Activated T-helper 2 cell treated with anti-CD3 and anti-CD28 coated beads, Interferon-gamma antibody, Interleukin-2, Interleukin-4, amounts not matched to agents 10 μg/mL and 5 μg/mL and 100 μg/mL, durations not matched to agents 14 hours and 24 hours and 36 hours (primary cell): Measurements from ENCODE around the gene EFNA5. TPM values are rescaled to one million over a fixed set of nuclear protein-coding genes. Genes with fewer than 3 reads are reported as not detected.

Experiments used
- DNase-seq: peaks from one replicate; pipeline ENCODE4 v3.0.0; 2021; ENCODE audit warnings: low spot score
- H3K27ac Mint-ChIP-seq: one replicate; pipeline ENCODE4 v1.8.0; 2021; ENCODE audit warnings: mixed read lengths
- H3K27me3 Mint-ChIP-seq: one replicate; pipeline ENCODE4 v1.8.0; 2021; ENCODE audit warnings: low read depth, mixed read lengths
- H3K36me3 Mint-ChIP-seq: one replicate; pipeline ENCODE4 v1.8.0; 2021; ENCODE audit warnings: low read depth, mixed read lengths
- H3K4me1 Mint-ChIP-seq: one replicate; pipeline ENCODE4 v1.8.0; 2021; ENCODE audit warnings: low read depth, mixed read lengths
- H3K4me3 Mint-ChIP-seq: one replicate; pipeline ENCODE4 v1.8.0; 2021; ENCODE audit warnings: low read depth, mild to moderate bottlenecking, moderate library complexity, mixed read lengths
- H3K9me3 Mint-ChIP-seq: one replicate; pipeline ENCODE4 v1.8.0; 2021; ENCODE audit warnings: mixed read lengths
- intact Hi-C: fragments of 100-400 bp; cut with micrococcal nuclease; formaldehyde crosslinking; loops from one replicate; pipeline ENCODE4 v1.15.1; 2023
- total RNA-seq: library from RNA; stranded (reverse); gene quantifications from 2 replicates; pipeline ENCODE4 v1.2.3, GENCODE V29; 2022

Gene EFNA5
- total RNA-seq, 1 donor from 2014 or later = not detected

DNA sequence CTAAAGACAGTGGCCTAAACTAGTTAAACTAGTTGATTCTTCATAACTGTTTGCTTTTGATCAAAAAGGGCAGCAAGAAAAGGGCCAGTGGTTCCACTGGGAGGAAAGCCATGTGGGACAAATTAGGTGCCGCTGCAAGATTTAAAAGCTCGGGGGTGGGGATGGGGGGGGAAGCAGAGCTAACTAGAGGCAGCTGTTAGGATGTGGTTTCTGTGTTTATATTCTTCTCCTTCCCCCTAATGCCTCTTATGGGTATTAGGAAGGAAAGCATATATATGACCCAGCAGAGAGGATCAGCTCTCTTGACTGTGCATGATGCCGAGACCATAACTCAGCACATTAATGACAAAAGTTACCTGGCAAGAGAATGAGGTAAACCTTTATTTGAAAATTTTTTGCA is 65.7 kb downstream of the EFNA5 start:
- no peaks in the 10 kb centered on the region for H3K36me3 Mint-ChIP-seq
- H3K9me3 Mint-ChIP-seq = no peaks in the 10 kb centered on the region

DNA sequence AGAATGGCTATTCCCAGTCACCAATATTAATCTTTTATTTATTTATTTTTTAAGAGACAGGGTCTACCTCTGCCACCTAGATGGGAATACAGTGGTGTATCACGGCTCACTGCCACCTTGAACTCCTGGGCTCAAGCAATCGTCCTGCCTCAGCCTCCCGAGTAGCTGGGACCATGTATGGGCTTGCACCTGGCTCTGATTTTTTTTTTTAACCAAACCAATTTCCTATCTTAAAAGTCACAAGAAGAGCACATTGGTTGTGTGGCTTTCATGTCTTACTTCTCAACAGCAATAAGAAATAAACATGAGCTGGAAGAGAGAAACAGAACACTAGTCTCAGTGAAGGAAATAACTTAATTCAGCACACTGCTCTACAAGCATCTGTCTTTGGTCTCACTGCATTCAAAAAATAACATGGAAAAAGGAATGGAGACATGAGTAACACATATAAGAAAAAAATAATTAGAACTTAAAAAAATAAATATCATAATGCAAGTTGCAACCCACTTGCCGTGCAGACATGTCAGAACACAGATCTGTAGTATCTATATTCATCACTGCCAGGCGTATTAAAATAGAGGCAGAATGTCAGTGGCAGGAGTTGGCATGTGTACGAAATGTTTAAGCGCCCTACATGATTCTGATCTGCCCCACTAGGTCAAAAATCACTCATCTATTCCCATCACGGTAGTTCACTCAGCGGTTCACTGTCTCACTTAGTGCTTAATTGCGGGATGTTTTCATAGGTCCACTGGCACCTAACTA is 66.4 kb downstream of the EFNA5 start:
- Mint-ChIP-seq H3K27me3 (peaks cover 23% of the 10 kb centered on the region), H3K9me3 (no peaks in the 10 kb centered on the region), H3K4me3 (no peak overlapping the region), H3K4me1 (no peaks in the 10 kb centered on the region), H3K27ac (no peak overlapping the region), H3K36me3 (no peaks in the 10 kb centered on the region)
- DNase-seq = no peak
- intact Hi-C loops = no loop called here

More for the DNA sequence above, 65.7 kb downstream of the EFNA5 start:
- Mint-ChIP-seq H3K4me3 (no peak overlapping the region), H3K4me1 (no peaks in the 10 kb centered on the region), H3K27me3 (peaks cover 22% of the 10 kb centered on the region), H3K27ac (no peak overlapping the region)
- intact Hi-C loops = no loop called here
- no peak for DNase-seq

DNA sequence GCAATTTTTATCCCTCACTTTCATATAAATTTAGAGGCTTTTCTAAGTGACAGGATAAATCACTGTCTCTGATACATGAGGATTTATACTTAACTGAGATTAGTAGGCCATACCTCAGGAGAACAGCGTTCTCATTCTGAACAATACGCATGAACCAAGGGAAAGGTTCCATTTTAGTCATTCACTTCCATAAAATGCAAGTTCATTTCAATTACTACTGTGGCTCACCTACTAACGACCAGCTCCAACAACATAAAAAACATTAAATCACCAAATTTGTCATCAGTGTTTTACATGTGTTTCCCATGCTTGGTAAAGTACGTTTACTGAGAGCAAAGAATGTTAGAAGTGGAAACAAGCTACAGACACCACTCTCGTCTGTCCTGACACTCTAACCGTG is 67.4 kb downstream of the EFNA5 start:
- no peak for DNase-seq
- H3K36me3 Mint-ChIP-seq = no peaks in the 10 kb centered on the region
- H3K4me1 Mint-ChIP-seq = no peaks in the 10 kb centered on the region
- H3K27me3 Mint-ChIP-seq = peaks cover 26% of the 10 kb centered on the region
- intact Hi-C loops = no loop called here
- no peaks in the 10 kb centered on the region for H3K9me3 Mint-ChIP-seq
- no peak overlapping the region for H3K27ac Mint-ChIP-seq
- H3K4me3 Mint-ChIP-seq = no peak overlapping the region

DNA sequence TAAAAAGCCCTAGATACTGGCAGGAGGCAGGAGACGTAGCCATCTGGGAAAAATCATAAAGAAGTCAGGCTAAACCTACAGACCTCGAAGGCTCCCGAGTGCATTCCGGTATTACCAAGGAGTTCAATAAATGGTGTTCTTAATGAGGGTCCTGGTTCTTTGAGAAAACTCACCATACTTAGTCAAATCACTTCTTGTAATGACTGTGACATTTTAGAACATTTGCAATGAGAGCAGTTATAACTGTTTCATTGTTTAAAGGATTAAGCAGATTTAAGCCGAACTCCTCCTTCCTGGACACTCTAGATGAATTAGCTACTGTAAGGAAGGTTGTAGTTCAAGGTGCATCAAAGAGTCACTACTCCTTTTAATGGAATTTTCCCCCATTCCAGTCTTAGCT is 67.8 kb downstream of the EFNA5 start:
- Mint-ChIP-seq H3K27ac (no peak overlapping the region), H3K4me1 (no peaks in the 10 kb centered on the region), H3K36me3 (no peaks in the 10 kb centered on the region), H3K4me3 (no peak overlapping the region), H3K9me3 (no peaks in the 10 kb centered on the region), H3K27me3 (peaks cover 26% of the 10 kb centered on the region)
- no peak for DNase-seq
- intact Hi-C loops = no loop called here

DNA sequence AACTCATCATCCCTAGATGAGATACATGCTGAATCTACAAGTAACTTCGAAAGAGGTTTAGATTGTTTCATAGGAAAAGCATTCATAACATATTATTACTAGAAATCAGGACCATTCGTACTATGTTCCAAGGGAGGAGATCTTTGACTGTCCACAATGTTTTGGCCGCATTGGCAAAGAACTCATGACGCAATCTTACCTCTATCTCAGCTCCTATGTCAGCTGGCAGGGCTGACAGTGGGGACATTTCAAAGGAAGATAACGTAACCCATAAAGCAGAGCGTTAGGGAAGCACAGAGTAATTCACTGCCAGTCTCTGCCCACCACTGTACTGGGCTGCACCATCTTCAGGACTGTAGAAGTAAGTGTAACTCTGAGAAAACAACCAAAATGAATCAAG is 69.7 kb downstream of the EFNA5 start:
- Mint-ChIP-seq H3K4me1 (no peaks in the 10 kb centered on the region), H3K27ac (no peak overlapping the region), H3K27me3 (peaks cover 25% of the 10 kb centered on the region), H3K36me3 (no peaks in the 10 kb centered on the region), H3K9me3 (no peaks in the 10 kb centered on the region), H3K4me3 (no peak overlapping the region)
- intact Hi-C loops = no loop called here
- DNase-seq = no peak

DNA sequence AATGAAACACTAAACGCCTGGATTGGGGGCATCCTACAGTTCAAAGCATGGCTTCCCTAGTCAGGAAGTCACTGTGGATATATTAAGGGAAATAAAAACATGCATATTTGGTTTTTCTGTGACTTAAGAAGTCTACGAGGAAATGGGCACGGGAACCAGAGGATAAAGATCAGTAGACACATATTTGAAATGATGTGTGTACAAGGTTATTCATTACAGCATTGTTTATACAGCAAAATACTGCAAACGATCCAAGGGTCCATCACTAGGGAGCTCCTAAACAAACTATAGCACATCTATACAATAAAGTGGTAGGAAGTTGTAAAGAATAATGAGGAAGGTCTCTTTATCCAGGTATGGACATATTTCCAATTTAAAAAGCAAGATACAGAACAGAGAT is 71.8 kb downstream of the EFNA5 start:
- DNase-seq = no peak
- H3K4me3 Mint-ChIP-seq = no peak overlapping the region
- H3K4me1 Mint-ChIP-seq = no peaks in the 10 kb centered on the region
- intact Hi-C loops = no loop called here
- peaks cover 14% of the 10 kb centered on the region for H3K27me3 Mint-ChIP-seq
- H3K36me3 Mint-ChIP-seq = no peaks in the 10 kb centered on the region
- no peaks in the 10 kb centered on the region for H3K9me3 Mint-ChIP-seq
- no peak overlapping the region for H3K27ac Mint-ChIP-seq

DNA sequence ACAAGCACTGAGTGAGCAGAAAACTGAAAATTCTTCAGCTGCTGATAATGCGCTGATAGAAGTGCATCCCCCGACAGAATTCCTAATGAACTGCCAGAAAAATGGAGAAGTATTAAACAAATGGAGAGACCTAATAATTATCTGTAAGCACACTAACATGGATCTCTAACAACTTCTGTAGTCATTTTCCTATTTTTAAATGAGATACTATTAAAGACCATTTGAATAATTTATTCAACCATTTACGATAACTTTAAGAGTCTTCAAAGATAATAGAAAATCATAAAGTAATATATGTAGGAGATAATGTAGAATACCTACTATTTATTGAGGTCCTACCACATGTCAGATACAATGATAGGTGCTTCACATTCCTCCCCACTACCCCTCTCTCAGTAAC is 72.9 kb downstream of the EFNA5 start:
- intact Hi-C loops = no loop called here
- Mint-ChIP-seq H3K4me3 (no peak overlapping the region), H3K9me3 (no peaks in the 10 kb centered on the region), H3K36me3 (no peaks in the 10 kb centered on the region), H3K27ac (no peak overlapping the region), H3K27me3 (peaks cover 14% of the 10 kb centered on the region), H3K4me1 (no peaks in the 10 kb centered on the region)
- DNase-seq = no peak

DNA sequence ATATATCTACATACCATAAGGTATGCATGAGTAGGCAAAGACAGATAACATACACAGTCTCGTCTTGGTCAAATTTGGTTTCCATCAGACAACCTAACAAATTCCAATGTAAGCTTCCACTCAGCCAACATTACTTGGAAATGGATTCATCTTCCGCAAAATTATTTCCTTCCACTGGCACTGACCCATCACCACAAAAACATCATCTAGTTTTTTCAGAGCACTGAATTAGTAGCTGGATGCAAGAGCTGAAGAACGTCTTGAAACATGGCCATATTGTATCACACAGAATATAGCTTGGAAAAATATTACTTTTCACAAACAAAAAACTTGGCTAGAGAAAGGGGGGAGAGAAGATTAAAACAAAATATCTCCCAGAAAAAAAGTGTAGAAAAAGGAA is 73.5 kb downstream of the EFNA5 start:
- H3K4me3 Mint-ChIP-seq = no peak overlapping the region
- H3K9me3 Mint-ChIP-seq = no peaks in the 10 kb centered on the region
- H3K4me1 Mint-ChIP-seq = no peaks in the 10 kb centered on the region
- peaks cover 14% of the 10 kb centered on the region for H3K27me3 Mint-ChIP-seq
- no peak for DNase-seq
- H3K27ac Mint-ChIP-seq = no peak overlapping the region
- intact Hi-C loops = no loop called here
- no peaks in the 10 kb centered on the region for H3K36me3 Mint-ChIP-seq

DNA sequence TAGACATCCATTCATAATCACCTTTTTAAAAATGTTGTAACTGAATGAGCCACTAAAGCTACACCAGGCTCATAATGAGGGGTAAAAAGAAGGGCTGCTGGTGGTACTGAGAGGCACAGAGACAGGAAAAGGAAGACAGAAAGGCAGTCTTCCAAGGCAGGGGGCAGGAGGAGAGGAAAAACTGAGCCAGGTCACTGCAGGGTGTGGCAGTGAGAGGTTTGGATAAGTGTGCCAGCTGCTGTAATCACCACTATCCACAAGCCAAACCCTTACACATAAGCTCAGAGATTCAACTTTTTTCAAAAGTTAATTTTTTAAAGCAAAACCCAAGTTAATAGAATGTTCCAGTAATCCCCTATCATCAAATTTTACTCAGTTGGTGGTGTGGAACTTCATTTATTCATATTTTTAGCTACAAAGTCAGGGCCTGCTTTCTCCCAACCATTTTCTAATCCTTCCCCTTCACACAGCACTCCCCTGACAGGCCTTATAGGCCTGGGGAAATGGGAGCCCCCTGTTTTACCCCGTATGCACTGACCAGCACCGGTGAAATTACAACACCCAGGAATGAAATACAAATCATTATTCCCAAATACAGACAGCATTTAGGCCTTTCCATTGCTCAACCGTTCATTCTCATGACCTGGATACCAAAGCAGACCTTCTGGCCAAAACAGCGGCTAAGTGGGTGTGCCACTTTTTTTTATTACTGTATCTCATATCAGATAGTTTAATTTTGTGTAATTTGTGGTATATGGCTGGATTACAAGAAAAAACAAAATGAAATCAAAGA is 76.3 kb downstream of the EFNA5 start:
- no peak for DNase-seq
- peaks cover 9% of the 10 kb centered on the region for H3K27me3 Mint-ChIP-seq
- H3K4me1 Mint-ChIP-seq = no peaks in the 10 kb centered on the region
- no peaks in the 10 kb centered on the region for H3K9me3 Mint-ChIP-seq
- no peaks in the 10 kb centered on the region for H3K36me3 Mint-ChIP-seq
- H3K27ac Mint-ChIP-seq = no peak overlapping the region
- H3K4me3 Mint-ChIP-seq = no peak overlapping the region
- intact Hi-C loops = no loop called here

DNA sequence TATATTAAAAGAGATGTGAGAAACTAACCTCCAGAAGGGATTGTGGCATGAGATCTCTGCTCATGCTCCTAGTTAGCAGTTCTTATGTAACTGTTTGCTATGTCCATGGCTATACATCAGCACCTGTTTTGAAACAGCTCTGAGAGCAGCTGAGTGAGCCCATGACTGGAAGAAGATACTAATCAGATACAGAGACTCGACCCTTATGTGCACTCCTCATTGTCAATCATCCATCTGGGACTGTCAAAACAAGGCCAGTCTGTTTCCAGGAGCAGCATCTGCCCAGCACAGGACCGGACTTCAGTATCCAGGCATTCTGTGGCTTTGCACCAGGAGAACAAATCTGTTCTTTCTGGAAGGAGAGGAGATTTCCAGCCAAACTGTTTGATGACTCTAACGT is 77.7 kb downstream of the EFNA5 start:
- no peaks in the 10 kb centered on the region for H3K36me3 Mint-ChIP-seq
- H3K27me3 Mint-ChIP-seq = peaks cover 6% of the 10 kb centered on the region
- intact Hi-C loops = no loop called here
- DNase-seq = no peak
- no peak overlapping the region for H3K27ac Mint-ChIP-seq
- H3K4me3 Mint-ChIP-seq = no peak overlapping the region
- no peaks in the 10 kb centered on the region for H3K4me1 Mint-ChIP-seq
- no peaks in the 10 kb centered on the region for H3K9me3 Mint-ChIP-seq

DNA sequence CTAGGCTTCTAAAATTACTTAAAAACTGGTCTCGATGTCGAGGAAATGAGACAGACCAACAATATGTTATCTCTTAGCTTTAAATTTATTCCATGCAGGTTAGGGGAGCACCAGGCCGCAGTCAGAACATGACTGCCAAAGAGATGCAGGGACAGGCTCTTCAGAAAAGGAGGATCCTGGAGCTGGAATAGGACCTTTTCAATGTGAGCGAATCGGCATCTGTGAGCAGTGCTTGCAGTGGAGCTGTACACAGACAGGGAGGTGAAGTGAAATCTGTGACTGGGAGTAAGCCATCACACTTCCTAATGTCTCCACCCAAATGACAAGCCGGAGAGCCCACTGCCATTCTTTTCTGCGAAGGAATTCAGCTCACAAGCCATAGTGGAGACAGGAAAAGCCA is 78.2 kb downstream of the EFNA5 start:
- Mint-ChIP-seq H3K9me3 (no peaks in the 10 kb centered on the region), H3K27ac (no peak overlapping the region), H3K27me3 (peaks cover 4% of the 10 kb centered on the region), H3K36me3 (no peaks in the 10 kb centered on the region), H3K4me1 (no peaks in the 10 kb centered on the region), H3K4me3 (no peak overlapping the region)
- DNase-seq = no peak
- intact Hi-C loops = no loop called here

DNA sequence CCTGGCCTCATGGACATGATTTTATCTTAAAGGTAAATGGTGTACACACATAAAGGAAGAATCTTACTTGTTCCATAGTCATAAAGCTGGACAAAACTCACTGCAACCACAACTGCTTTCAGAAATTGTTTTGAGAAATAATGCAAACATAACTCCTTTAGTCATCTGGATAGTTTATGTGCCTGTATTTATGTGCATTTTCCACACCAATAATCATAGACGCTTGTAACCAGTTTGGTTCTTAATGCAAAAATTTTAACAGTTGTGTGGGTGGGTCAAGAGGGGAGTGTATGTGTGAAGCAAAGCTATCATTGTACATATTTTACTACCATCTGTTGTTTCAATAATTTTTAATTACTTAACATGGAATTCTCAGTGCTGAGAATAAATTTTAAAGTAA is 80.1 kb downstream of the EFNA5 start:
- H3K27ac Mint-ChIP-seq = no peak overlapping the region
- no peaks in the 10 kb centered on the region for H3K9me3 Mint-ChIP-seq
- H3K4me1 Mint-ChIP-seq = no peaks in the 10 kb centered on the region
- no peak overlapping the region for H3K4me3 Mint-ChIP-seq
- no peak for DNase-seq
- no peaks in the 10 kb centered on the region for H3K27me3 Mint-ChIP-seq
- intact Hi-C loops = no loop called here
- no peaks in the 10 kb centered on the region for H3K36me3 Mint-ChIP-seq

DNA sequence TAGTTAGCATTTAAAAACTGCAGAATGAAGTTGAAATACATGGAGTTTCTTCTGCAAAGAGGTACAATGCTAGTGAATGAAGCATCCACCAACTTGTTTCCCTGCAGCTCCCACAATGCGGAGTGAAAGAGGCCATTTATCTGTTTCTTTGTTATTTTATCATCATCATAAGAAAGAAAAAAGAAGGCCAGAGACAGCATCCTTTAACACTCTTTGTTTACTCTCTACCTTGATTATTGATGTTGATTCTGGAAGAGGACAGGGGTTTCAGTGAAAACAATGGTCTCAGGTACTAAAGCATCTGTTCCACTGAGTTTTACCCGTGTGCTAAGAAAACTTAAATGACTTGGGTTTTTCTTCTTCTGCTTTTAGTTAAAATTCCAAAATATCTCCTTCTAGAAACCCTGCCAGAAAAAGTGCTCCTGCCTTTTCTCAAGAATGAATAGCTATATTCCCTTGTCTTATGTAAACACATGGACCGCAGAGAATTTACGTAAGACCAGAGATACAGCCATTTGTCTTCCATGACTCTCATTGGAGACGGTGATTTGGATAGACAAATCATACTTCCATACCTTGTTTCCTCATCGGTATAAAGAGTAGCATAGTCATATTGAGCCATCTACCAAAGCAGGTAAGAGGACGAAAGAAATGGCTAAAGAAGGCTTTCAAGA is 81.1 kb downstream of the EFNA5 start:
- intact Hi-C loops = no loop called here
- H3K27me3 Mint-ChIP-seq = no peaks in the 10 kb centered on the region
- no peak for DNase-seq
- H3K4me1 Mint-ChIP-seq = no peaks in the 10 kb centered on the region
- no peaks in the 10 kb centered on the region for H3K36me3 Mint-ChIP-seq
- H3K27ac Mint-ChIP-seq = no peak overlapping the region
- H3K4me3 Mint-ChIP-seq = no peak overlapping the region
- no peaks in the 10 kb centered on the region for H3K9me3 Mint-ChIP-seq
